Heart left ventricle (tissue), 13 donors: ENCODE data around the gene CPNE9.

ENCODE experiments used
- POLR2A ChIP-seq, 2 donors: fragments of 450-650 bp; IDR thresholded peaks; one replicate each; pipeline ENCODE4 v1.6.1; 2017; ENCODE audit warnings: antibody characterized with exemption in 2 of 2, mild to moderate bottlenecking in 2 of 2, moderate library complexity in 2 of 2
- TF ChIP-seq, protein P1 (sequence below), 12 donors: fragments of 200-600 bp; sonication (generic) in 4 of 12; IDR thresholded peaks; one replicate each; pipeline versions ENCODE4 v1.5.0 to v1.8.0; 2018 to 2022; ENCODE audit warnings: antibody characterized with exemption in 12 of 12, mild to moderate bottlenecking in 5 of 12
- donor health status: ischemic (EF 13 %, LVEDD 7.1; RV severe dilation, severe dysfunction).
- donor health status: DM: no; HTN: yes; CAD: no.
- donor health status: DM: no; HTN: no; CAD: no.
- donor health status: ischemic (EF 25% LVEDD 6.9; RV normal size, moderate dysfunction).
- donor health status: ischemic (EF 25% LVEDD 5.7; RV mildly dilated, moderate dysfunction).
- donor health status: ischemic (EF 35%, LVEDD 5.7; RV mildly dilated, moderate dysfunction).
- donor health status: nonischemic (EF 11% LVEDD 7.7; RV severe dilation, severe dysfunction).
- donor health status: DM: yes; HTN: yes; CAD: no.
- donor health status: PGD.
- donor health status: ischemic (EF 29% LVEDD 5.4; RV normal size, mild dysfunction).
- donor health status: nonischemic (EF 23%, LVEDD 6.1; RV moderate dilation, normal function).

GRCh38 chr3:9746330-9746729, 42.7 kb downstream of the CPNE9 start:
- TF ChIP-seq POLR2A (IDR thresholded peaks at IDR 0.05) = no peak
- TF ChIP-seq, protein P1, sequence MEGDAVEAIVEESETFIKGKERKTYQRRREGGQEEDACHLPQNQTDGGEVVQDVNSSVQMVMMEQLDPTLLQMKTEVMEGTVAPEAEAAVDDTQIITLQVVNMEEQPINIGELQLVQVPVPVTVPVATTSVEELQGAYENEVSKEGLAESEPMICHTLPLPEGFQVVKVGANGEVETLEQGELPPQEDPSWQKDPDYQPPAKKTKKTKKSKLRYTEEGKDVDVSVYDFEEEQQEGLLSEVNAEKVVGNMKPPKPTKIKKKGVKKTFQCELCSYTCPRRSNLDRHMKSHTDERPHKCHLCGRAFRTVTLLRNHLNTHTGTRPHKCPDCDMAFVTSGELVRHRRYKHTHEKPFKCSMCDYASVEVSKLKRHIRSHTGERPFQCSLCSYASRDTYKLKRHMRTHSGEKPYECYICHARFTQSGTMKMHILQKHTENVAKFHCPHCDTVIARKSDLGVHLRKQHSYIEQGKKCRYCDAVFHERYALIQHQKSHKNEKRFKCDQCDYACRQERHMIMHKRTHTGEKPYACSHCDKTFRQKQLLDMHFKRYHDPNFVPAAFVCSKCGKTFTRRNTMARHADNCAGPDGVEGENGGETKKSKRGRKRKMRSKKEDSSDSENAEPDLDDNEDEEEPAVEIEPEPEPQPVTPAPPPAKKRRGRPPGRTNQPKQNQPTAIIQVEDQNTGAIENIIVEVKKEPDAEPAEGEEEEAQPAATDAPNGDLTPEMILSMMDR (IDR thresholded peaks at IDR 0.05) = no peak
